HG02763 (cell line): ENCODE measurements around the gene PITPNC1.
"Not testable (repeated sequence)": the region's sequence is repeated elsewhere in the genome, so short reads cannot be mapped to it uniquely, and the experiment has no call there.

Experiments
- ATAC-seq: cut with Tn5 transposase; IDR thresholded peaks from one replicate; pipeline ENCODE4 v1.9.1; 2021; ENCODE audit warnings: mild to moderate bottlenecking, moderate library complexity; ENCODE audit not compliant: unreplicated experiment

Gene PITPNC1

GRCh38 chr17:67503739-67504138 lies 126.7 kb downstream of the PITPNC1 start:
- no peak for ATAC-seq

GRCh38 chr17:67504182-67504581 lies 127.1 kb downstream of the PITPNC1 start:
- ATAC-seq = no peak

DNA sequence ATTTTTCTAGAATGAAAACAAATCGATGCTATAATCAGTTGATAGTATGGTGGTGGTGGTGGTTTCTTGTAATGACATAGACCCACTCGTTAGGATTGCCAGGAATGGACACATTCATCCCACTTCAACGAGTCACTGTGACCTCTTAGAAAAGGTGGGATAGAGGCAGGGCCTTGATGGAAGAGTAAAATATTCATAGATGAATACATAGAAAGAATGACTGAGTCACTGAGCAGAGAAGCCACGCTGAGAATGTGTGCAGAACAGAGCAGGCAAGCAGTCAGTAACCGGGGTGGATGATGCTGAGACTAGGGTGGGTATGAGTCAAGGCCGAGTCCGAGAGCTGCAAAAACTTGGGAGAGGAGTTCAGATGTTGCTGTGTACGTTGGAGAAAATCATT lies 129.9 kb downstream of the PITPNC1 start:
- no peak for ATAC-seq

DNA sequence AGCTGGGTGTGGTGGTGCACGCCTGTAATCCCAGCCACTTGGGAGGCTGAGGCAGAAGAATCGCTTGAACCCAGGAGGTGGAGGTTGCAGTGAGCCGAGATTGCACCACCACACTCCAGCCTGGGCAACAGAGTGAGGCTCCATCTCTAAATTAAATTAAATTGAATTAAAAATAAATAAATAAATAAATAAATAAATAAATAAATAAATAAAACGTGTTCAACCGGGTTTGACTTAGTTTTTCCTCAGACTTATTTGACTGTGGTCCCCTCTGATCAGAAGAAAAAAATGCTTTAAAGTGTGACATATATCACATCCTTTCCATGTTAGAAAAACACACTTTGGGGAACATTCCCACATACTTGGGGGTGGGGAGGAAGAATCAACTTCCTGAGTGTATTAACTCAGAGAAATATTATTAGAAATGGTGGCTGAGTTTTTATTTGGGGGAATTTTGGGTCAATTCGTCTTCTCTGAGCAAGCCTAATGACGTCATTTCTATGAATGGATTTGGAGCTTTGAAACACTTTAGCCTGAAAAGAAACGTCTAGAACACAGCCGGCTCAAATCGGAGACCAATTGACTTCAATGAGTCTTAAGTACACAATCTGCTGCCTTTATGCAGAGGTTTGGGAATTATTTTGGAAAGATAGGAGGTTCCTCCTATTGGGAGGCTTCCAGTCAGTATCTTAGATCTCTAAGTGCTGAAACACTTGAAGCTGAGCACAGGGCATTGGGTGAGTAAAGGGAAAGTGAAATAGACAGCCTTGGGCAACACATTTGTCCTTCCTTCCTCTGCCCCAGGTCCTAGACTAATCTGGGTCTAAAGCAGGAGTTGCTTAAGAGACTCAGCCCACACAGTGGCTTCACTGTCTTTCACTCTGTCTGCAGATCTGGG lies 132.6 kb downstream of the PITPNC1 start:
- ATAC-seq = no peak

GRCh38 chr17:67511012-67511411 lies 133.9 kb downstream of the PITPNC1 start:
- ATAC-seq = no peak

- no peak for ATAC-seq
Observed at GRCh38 chr17:67511804-67512203, 134.7 kb downstream of the PITPNC1 start.

- no peak for ATAC-seq
Observed at GRCh38 chr17:67514998-67515397, 137.9 kb downstream of the PITPNC1 start.

DNA sequence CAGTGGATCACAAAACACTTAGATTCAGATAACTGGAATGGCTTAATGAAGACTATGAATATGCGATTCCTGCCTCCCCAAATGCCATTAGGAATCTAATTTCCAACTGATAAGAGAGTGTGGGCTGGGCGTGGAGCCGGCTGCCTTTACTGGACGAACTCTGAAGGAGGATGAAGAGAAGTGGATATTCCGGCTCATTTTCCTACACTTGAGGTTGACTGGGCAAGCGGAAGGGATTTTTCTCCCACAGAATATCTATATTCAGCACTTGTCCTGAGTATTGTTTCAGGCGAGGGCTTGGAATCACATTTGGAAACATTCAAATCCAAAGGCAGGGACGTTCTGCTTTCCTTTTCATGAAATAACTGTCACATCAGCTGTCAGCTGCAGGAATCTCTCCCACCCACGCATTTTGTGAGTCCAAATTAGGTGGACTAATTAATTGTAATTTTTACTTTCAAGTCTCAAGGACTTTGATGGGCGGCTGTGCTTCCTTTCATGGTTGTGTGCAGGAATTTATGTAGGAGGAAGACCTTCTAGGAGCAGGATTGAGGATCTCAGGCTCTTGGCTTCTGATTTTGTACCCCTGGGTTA lies 138.5 kb downstream of the PITPNC1 start:
- ATAC-seq = no peak

- ATAC-seq = not testable (repeated sequence)
Observed at GRCh38 chr17:67516571-67516970, 139.5 kb downstream of the PITPNC1 start.

DNA sequence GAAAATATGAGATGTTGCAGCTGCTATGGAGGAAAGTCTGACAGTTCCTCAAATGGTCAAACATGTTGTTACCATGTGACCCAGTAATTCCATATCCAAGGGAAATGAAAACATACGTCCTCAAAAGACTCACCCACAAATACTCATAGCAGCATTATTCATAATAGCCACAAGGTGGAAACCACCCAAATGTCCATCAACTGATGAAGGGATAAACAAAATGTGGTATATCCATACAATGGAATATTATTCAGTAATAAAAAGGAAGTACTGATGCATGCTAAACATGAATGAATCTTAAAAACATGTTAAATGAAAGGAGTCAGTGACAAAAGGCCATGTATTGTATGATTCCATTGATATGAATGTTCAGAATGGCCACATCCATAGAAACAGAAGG lies 140.2 kb downstream of the PITPNC1 start:
- no peak for ATAC-seq

- no peak for ATAC-seq
Observed at GRCh38 chr17:67518876-67519275, 141.8 kb downstream of the PITPNC1 start.

DNA sequence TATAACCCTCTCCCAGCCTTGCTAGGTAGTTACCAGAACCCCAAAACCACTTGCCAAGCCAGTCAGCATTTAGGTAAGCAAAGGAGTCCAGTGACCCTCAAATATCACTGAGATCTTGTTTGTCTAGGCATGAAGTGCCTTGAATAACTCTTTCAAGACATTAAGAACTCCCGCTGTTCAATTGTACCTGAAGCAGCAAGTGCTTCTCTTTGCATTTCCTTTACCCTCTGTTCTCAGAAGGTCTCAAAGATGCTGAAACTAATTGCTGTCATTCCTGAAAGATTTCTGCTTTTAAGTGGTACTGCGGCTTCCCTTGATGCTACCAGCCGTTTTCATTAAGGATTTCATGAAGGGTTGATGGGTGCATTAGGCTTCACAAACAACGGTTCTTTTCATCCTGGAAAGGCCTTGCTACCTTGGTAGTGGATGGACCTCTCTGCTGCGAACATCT lies 142.7 kb downstream of the PITPNC1 start:
- no peak for ATAC-seq

DNA sequence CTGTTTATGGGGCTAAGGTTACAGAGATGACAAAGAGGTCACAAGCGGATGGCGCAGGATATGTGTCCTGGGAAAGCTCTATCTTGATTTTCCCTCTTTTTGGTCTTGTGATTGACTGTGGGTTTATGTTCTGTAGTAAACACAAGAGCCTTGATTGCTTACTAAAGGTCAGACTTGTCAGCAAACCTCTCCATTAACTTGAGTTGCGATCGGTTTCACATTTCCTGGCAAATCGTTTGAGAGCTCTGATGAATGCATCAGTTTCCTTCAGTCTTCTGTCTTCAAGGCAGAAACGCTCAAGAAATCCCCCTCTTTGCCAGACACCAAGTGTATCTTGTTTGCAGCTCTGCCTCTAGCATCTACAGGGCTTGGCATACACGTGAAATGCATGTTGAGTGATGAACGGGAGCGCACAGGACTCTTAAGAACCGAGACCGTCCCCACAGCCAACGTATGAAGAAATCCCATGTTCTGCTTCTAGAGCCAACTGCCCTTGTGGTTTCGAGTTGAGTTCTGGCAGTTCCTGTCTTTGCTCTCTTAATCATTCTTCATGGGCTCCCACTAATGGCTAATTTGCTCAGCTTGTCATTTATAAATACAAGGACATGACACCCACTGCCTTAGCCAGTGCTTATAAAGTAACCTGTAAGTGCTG lies 143.3 kb downstream of the PITPNC1 start:
- ATAC-seq = no peak

DNA sequence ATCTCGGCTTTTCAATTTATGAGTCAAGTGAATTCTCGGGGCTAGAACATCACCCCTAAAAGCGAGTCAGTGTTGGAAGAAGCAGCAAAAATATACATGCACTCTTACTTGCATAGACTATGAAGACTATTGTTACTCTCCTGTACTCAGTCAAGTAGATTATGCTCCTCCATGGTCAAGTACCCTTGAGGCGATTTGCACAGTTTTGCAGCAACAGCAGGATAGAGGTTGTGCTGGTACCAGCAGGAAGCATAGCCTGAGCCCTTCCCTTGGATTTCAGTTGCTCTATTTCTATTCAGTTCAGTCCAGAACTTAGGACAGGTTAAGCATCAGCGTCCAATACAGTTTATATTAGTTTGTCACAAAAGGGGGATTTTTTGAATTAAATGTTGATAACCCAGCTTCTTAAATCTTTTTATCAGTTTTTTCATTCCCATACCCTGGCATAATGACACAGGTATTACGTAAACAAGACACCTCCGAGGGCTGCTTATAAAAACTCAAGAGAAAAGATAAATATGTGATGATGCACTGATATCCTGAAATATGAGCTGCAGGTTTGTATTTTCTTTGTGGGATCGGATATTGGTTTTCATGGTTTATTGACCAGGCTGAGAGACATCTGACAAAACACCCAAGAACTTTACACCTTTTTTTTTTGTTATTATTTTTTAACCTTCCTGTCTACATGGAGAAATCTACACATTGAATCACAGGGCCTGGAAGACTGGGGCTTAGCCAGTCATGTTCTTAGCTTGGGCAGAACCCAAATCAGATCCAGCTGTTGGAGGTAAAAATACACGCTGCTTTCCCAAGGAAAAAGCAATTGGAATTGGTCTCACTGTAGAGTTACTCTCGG lies 144.1 kb downstream of the PITPNC1 start:
- no peak for ATAC-seq

DNA sequence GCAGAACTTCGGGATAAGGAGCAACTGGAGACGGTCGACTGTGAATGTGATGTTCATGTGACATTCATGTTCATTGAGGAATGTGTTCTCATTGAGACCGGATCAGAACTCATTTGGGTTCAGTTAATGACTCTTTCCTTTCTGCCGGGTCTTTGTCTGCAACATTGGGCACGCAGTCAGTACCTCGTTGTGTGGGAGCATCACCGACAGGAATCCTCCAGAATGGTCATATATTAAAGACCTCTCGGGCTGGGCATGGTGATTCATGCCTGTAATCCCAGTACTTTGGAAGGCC lies 144.6 kb downstream of the PITPNC1 start:
- ATAC-seq = no peak

GRCh38 chr17:67523101-67523500 lies 146.0 kb downstream of the PITPNC1 start:
- ATAC-seq = no peak

DNA sequence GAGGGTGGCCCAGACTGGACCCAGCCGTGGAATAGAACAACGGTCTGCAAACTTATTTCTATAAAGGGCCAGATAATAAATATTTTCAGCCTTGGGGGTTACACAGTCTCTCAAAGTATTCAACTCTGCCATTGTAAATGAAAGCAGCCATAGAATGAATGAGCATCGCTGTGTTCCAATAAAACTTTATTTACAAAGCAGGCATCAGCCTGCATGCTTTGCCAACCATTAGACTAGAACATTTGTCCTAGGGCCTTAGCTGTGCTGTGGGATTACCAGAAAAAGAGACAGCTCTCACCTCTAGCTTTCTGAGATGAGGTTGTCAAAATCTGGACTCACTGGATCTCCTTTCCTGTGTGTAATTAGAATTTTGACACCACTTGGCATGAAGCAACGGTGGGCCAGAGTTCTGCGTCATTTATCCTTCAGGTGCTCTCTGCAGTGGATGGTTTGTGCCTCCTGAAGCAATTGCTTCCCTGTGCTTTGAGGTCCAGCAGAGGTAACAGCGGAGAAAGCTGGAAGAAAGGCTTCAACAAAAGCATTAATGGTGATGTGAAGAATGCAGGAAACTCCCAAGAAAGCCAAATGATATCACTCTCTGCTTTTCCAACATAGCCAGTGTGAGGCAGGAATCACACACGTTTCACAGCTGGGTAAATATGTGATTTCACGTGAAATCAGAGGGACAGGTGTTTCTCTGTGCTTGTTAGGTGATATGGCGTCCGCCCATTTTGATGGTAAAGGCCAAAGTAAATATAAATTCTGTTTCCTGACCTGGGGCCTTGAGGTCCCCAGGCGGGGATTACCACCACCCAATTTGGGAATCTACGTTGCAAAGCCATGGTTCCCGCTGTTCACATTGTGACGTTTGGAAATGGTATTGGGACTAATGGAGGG lies 148.4 kb downstream of the PITPNC1 start:
- ATAC-seq = no peak

- ATAC-seq = no peak
Observed at GRCh38 chr17:67526700-67527099, 149.6 kb downstream of the PITPNC1 start.

DNA sequence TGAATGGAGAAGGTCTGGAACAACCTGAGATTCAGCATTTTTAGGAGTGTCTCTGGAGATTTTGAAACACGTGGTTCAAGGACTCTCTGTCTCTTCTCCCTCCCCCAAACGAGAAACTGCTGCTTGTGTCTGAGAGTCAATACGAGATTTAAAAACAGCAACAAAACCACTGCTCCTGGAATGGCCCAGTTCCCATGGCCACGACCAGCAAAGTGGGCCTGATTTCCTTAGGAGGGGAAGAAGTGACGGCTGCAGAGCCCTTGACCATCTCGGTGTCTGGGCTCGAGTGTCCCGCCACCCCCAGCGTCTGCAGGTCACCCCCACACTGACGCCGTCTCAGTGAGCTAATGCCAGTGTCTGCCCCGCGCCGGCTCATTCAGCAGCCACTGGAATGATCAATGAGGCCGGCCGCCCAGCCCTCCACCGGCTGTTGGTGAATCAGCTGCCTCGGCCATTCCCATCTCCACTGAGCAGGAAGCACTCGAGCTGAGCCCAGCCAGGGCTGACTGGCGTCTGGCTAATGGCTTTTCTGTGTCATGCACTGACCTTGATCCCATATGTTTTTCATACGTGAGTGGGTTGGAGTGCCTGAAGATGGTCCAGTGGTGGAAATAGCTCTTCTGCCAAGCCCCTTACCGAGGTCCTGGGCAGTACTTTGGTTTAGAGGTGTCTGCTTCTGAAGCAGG lies 151.8 kb downstream of the PITPNC1 start:
- ATAC-seq = no peak

- ATAC-seq = peak; percentile 86
Observed at GRCh38 chr17:67531291-67531690, 154.2 kb downstream of the PITPNC1 start.
